GM12872 (cell line): ENCODE data around the gene PLA2G2D.

Experiments used
- CTCF ChIP-seq: IDR thresholded peaks from 3 replicates; pipeline ENCODE4 v1.5.1; 2011; ENCODE audit warnings: low read depth, mild to moderate bottlenecking, low read length, moderate library complexity; ENCODE audit not compliant: insufficient read depth

PLA2G2D gene

DNA sequence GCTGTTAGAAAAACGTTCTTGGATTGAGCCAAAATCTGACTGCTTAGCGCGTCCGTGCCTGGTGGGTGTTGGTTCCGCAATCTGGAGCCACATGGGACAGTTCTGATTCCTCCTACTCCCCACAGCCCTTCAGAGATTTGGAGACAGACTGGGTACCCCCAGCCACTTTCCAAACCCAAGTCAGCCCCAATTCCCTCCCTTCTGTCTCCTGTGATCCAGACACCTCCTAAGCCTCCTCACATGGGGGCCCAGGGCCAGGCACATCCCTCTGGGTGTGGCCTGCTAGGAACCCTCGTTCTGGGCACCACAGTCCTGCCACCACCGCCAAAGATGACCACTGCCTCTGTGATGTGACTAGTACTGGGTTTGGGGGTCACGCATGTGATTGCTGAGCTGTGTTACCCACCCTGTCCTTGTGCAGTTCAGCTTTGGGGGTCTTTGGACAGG, 44.6 kb downstream of the PLA2G2D start:
- no peak for TF ChIP-seq CTCF

DNA sequence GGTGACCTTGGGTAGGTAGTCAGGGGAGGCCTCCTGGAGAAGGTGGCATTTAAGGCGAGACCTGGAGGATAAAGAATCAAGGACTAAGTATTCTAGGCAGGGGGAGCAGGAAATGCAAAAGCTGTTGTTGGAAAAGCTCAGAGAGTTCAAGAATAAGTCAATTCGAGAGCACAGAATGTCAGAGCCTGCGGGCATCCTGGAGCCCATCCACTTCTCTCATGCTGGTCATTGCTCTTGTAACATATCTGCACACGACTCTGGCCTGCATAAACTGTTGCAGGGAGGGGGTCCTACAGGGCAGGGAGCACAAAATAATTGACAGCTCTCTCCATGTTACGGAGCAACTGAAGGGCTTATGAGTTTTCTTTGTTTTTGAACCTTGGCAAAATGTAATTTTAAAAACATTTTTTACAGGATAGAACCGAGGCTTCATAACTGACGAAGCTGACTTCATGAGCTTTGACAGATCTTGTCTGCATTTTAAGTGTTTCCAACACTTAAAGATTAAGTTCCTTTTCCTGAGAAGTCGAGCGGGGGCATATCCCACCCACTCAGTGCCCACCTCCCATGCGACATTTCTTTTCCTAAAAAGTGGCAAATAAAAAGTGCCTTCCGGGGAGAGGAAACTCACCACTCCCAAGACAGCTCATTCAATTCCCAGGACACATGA, 45.1 kb downstream of the PLA2G2D start:
- no peak for TF ChIP-seq CTCF

DNA sequence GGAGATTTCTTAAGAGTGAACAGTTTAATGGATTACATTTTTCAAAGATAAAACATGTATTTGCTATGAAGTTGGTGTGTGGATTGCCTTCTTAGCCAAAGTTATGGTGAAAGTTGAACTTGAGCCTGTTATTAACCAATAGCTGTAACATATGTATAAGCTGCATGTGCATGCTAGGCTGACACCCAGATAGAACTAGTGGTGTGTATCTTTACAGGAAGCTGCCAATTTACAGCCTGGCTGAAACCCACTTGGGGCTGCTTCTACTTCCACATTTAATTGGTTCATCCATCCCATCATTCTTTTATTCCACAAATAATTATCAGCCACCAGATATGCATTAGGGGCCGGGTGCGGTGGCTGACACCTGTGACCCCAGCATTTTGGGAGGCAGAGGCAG, 46.1 kb downstream of the PLA2G2D start:
- TF ChIP-seq CTCF: no peak

DNA sequence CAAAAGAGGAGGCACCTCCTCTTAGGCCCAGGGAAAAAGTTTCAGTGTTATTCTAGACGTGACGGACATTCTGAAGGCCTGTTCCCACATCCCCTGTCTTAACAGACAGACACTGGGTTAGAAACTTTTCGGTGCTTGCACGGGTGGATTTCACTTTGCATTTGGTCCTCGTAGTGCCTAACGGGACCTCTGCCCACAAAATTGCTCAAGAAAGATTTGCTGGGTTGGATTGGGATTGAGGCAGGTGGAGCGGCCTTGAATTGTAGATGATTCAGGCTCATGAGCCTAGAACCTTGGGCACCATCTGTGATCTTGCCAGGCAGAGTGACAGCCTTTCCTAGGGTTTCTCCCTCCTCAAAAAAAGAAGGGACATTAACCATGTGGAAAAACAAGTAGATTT, 46.6 kb downstream of the PLA2G2D start:
- TF ChIP-seq CTCF: no peak

DNA sequence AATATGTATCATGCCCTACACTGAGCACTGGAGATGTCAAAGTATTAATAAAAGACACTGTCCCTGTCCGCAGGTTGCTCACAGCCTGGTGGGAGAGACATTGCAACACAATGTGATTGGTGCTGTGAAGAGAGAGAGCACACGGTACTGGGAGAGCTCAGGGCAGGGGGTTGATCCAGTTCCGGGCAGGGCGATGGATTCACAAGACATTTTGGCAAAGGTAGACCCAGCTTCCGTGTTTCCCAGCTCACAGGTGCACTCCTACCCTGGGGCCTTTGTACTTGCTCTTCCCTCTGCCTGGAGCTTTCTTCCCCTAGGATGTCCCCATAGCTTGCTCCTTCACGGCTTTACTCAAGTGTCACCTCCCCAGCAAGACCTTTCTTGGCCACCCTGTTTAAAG, 47.9 kb downstream of the PLA2G2D start:
- TF ChIP-seq CTCF: no peak

DNA sequence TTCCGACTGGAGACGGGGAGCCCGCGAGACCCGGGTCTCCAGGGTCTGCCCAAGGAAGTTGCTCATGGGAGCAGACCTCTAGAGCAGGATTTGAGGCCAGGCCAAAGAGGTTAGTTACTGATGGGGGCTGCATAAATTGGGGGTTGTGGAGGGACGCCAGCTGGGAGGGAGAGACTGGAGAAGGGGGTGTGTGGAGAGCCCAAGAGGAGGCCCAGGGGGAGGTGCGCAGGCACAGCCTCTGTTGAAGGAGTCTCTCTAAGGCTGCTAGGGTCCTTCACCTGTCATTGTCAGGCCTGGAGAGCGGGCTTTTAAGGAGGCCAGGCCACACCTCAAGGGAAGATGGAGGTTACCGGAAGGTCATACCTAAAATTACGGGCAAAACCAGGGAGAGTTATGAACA, 49.0 kb downstream of the PLA2G2D start:
- TF ChIP-seq CTCF: no peak

DNA sequence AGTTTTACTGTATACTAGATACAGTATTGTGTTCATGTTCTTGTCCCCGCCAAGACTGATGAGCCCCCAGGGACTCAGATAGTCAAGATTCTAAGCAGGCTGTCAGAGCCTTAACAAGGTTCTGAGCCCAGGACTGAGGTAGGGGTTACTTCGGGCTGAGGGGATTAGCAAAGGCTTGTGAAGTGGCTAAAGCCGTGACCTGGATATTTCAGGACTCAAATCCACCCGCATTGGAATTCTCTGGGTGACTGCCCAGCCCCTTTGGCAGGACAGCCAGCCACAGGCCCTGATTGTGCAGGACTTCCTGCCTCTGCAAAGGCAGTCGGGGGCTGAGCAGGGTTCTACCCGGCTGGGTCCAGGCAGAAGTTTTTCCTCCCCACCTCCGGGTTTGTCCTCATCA, 49.5 kb downstream of the PLA2G2D start, which contains the start of gene PLA2G5:
Gene PLA2G5, plus strand, starts transcription at position 321 of the 400 bp plus-strand sequence. CDS start 14,637 bp downstream, outside the sequence.
- TF ChIP-seq CTCF: no peak
